ENCODE data around the gene SLC24A1. TPM values are rescaled to one million over a fixed set of nuclear protein-coding genes. Genes with fewer than 3 reads are reported as not detected.

The SLC24A1 gene
- total and polyA plus RNA-seq, 2 of the 13 experiments (the other 11 are each of a cell fraction or from before 2014, with no cell fraction given): 5.9 to 8.3 TPM

GRCh38 chr15:65612949-65613744, 8.6 kb upstream of the SLC24A1 start:
- DNase-seq (ENCODE audit: low spot score): peak; percentile 30
- intact Hi-C loops (cut with micrococcal nuclease; ENCODE audit: unreplicated experiment): no loop called here
- H3K9ac ChIP-seq (ENCODE audit: insufficient read depth, low read depth, low read length): peak overlapping the region; percentile 96
- H3K27ac ChIP-seq (ENCODE audit: extremely low read length, insufficient read depth, low read length): peak overlapping the region; percentile 99
- no peaks in the 10 kb centered on the region for H3K9me3 ChIP-seq (ENCODE audit: low read length)
- no peaks in the 10 kb centered on the region; a peak in 1 of 5 replicates for H3K27me3 ChIP-seq (ENCODE audit: control insufficient read depth in 1 of 2, insufficient read depth in 2 of 2, low read length in 2 of 2)
- peaks cover 39% of the 10 kb centered on the region for H3K4me1 ChIP-seq (ENCODE audit: insufficient read depth, low read length)
- no peaks in the 10 kb centered on the region for H4K20me1 ChIP-seq (ENCODE audit: insufficient read depth, low read length)
- CTCF ChIA-PET (ENCODE audit: low intra/inter-chr PET ratio, low total read pairs): no interaction called here
- peak; percentile 24 for ATAC-seq
- in situ Hi-C loops (cut with HindIII; ENCODE audit: extremely low pct_ligation_motif_present, low pct_unique_long_range_greater_than_20kb): no loop called here
- BruUV-seq (replicated peaks): no TSS peak
- FAIRE-seq: peak; percentile 28
- no peak overlapping the region for H2AFZ ChIP-seq (ENCODE audit: low read length)
- POLR2A ChIA-PET: interaction anchor here (0.6 to 2.6 kb wide), 4 partner anchors 82 to 309 kb away, joined by 3 to 30 read pairs (median 7); partner anchors contain the start of genes HACD3, RAB11A and RNU5B-1
- H3K36me3 ChIP-seq (replicated peaks in 1 of 2; ENCODE audit: control insufficient read depth in 1 of 2, insufficient read depth in 2 of 2, low read length in 2 of 2): no peaks in the 10 kb centered on the region
- WGBS (ENCODE audit: low lambda C conversion rate): 63% methylated on average over 6 of the region's 6 CpGs
- peaks cover 32% of the 10 kb centered on the region for H3K79me2 ChIP-seq (ENCODE audit: insufficient read depth, low read length)
- peak overlapping the region in 1 of 3 experiments; percentile 87; a peak in 1 of 6 replicates for H3K4me3 ChIP-seq (replicated peaks in 1 of 3; ENCODE audit: insufficient read depth in 1 of 3, low read depth in 2 of 3, low read length in 3 of 3)
- H3K4me2 ChIP-seq (ENCODE audit: low read depth, low read length): peak overlapping the region; percentile 100
- TF ChIP-seq NCOR1 (IDR thresholded peaks at IDR 0.05; ENCODE audit: borderline replicate concordance, low read length) (peak; percentile 60; the same call in 1 of the 2 replicates), PAXIP1 (CRISPR knock-in tag; conservative IDR thresholded peaks at IDR 0.05) (peak; percentile 59; the same call in 1 of the 2 replicates), DNMT3B (CRISPR knock-in tag; conservative IDR thresholded peaks at IDR 0.05) (0 out of 2 replicates have a peak, but pooled peaks have one; percentile 53), ATF1 (CRISPR knock-in tag; IDR thresholded peaks at IDR 0.05) (0 out of 2 replicates have a peak, but pooled peaks have one; percentile 23), THYN1 (CRISPR knock-in tag; IDR thresholded peaks at IDR 0.05; ENCODE audit: borderline replicate concordance, low read depth) (no peak), HNRNPUL1 (IDR thresholded peaks at IDR 0.05; ENCODE audit: low read depth, low read length) (no peak), SALL1 (CRISPR knock-in tag; IDR thresholded peaks at IDR 0.05) (peak; percentile 24; the same call in 1 of the 2 replicates), ZNF83 (CRISPR knock-in tag; IDR thresholded peaks at IDR 0.05; ENCODE audit: borderline replicate concordance) (no peak), SCMH1 (CRISPR knock-in tag; IDR thresholded peaks at IDR 0.05; ENCODE audit: borderline replicate concordance) (no peak), ZNF513 (CRISPR knock-in tag; conservative IDR thresholded peaks at IDR 0.05) (no peak), ELF3 (CRISPR knock-in tag; IDR thresholded peaks at IDR 0.05) (0 out of 2 replicates have a peak, but pooled peaks have one; percentile 8), ZNF142 (CRISPR knock-in tag; IDR thresholded peaks at IDR 0.05) (no peak)
